Measurements from ENCODE around the gene EVX2.

The EVX2 gene

DNA sequence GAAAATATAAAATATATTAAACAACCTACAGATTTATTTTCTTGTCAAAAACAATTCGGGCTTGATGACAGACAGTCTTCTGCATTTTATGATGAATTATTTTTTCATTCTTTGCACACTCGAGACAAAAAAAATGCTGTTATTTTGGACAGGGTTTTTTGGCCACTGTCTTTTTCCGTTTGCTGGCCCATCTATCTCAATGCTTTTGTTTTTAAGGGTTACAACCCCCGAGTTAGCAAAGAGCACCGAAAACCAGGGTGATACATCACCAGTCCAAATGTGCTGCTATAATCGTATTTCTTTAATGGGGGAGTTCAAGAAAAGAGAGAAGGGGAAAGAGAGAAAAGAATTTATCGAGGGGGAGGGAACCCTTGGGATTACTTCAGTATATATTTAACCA, 7.7 kb downstream of the EVX2 start:
- ATAC-seq (replicated peaks; ENCODE audit: extremely low read depth, poor library complexity, severe bottlenecking): no peak
- Mint-ChIP-seq H3K27me3 (peaks cover 89% of the 10 kb centered on the region), H3K27ac (ENCODE audit: low read depth) (no peak overlapping the region), H3K4me3 (no peak overlapping the region), H3K9me3 (peaks cover 13% of the 10 kb centered on the region), H3K36me3 (ENCODE audit: insufficient read depth) (peaks cover 20% of the 10 kb centered on the region), H3K4me1 (peaks cover 8% of the 10 kb centered on the region)
- no peak for DNase-seq (ENCODE audit: low spot score in 2 of 2)

DNA sequence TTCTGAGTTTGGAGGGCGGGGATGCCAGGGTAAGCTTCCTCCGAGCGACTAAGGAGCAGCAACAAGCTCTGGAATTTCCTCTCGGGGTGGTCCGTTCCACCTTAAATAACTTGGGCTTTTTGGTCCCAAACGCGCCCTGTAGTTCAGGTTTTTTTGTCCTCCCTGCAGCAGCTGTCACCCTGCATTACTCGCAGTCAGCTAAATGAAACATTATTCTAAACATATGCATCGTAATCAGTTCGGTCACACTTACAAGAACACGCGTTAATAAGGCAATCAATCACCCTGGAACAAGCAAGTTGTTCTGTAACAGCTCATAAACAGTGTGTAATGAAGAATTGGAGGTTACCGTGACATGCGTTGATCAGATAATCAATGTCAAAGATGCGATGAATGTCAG, 8.3 kb downstream of the EVX2 start:
- Mint-ChIP-seq H3K4me1 (peaks cover 8% of the 10 kb centered on the region), H3K36me3 (ENCODE audit: insufficient read depth) (peaks cover 15% of the 10 kb centered on the region), H3K9me3 (peaks cover 13% of the 10 kb centered on the region), H3K27ac (ENCODE audit: low read depth) (no peak overlapping the region), H3K27me3 (peaks cover 91% of the 10 kb centered on the region), H3K4me3 (no peak overlapping the region)
- DNase-seq (ENCODE audit: low spot score in 2 of 2) (no peak), ATAC-seq (replicated peaks; ENCODE audit: extremely low read depth, poor library complexity, severe bottlenecking) (no peak)

DNA sequence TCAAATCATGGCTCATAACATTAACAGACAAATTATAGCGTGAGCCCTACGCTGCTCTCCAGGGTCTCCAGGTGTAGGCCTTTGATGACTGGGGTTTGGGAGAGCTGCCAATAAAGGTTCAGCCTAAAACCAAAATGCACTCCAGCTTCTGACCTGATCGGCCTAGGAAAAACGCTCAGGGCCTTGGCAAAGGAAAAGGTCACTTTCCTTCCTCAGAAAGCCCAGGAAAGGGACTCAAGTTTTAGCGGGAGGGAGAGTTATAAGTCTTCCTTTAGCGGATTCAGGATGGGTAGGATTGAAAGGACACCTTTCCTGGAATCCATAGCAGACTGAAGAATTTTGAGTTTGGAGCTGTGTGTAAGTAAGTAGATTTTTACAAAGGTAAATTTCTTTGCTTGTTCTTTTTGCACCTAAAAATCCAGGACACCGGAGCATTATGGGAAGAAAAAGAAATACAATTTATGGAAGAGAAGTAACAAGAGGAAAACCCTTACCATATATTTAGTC, 8.8 kb downstream of the EVX2 start:
- Mint-ChIP-seq H3K9me3 (peaks cover 13% of the 10 kb centered on the region), H3K27ac (ENCODE audit: low read depth) (no peak overlapping the region), H3K36me3 (ENCODE audit: insufficient read depth) (peaks cover 15% of the 10 kb centered on the region), H3K4me1 (peaks cover 8% of the 10 kb centered on the region), H3K27me3 (peaks cover 96% of the 10 kb centered on the region), H3K4me3 (no peak overlapping the region)
- no peak for ATAC-seq (replicated peaks; ENCODE audit: extremely low read depth, poor library complexity, severe bottlenecking)
- no peak for DNase-seq (ENCODE audit: low spot score in 2 of 2)

DNA sequence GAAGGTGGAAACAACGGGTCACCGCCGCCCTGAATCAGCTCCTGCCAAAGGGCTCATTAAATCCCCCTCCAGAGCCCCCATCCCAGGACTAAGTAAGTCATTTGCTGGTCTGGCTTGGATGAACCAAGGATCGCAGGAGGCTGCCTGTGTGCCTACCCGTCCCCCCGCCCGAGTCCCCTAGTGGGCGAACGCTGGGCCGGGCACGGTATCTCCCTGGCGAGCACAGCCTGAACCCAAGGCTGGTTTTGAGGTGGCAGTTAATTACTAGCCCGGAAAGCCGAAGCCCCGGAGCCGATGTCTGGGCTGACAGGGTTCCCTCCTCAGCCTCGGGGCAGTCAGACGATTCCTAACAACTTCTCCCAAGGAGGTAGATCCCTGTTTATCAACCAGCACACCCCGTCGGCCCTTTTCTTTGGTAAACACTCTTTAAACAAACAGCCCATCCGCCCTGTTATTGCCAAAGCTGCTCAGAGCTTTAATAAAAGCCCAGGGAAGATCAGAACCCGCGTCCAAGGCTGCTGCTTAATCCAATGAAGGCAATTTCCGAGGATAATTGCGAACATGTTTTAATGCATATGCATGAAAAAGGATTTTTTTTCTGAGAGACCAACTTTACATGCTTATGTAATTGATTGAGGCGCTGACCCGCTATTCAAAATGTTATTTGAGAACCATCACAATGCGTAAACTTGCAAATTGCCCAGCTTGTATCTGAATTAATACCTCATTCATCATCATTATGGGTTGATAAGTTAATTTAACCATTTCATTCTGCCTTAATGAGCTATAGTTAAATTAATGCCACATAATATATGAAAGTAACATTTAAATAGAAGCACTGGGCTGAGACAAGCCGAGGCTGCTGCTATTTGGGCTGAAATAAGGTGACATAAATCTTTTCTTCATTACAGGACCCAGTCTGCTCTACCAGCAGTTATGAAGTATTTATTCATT, 10.5 kb downstream of the EVX2 start:
- H3K36me3 Mint-ChIP-seq (ENCODE audit: insufficient read depth): peaks cover 1% of the 10 kb centered on the region
- ATAC-seq (replicated peaks; ENCODE audit: extremely low read depth, poor library complexity, severe bottlenecking) (no peak), DNase-seq (ENCODE audit: low spot score in 2 of 2) (no peak)
- no peak overlapping the region for H3K27ac Mint-ChIP-seq (ENCODE audit: low read depth)
- peaks cover 5% of the 10 kb centered on the region for H3K4me1 Mint-ChIP-seq
- peaks cover 96% of the 10 kb centered on the region for H3K27me3 Mint-ChIP-seq
- peaks cover 13% of the 10 kb centered on the region for H3K9me3 Mint-ChIP-seq
- no peak overlapping the region for H3K4me3 Mint-ChIP-seq

DNA sequence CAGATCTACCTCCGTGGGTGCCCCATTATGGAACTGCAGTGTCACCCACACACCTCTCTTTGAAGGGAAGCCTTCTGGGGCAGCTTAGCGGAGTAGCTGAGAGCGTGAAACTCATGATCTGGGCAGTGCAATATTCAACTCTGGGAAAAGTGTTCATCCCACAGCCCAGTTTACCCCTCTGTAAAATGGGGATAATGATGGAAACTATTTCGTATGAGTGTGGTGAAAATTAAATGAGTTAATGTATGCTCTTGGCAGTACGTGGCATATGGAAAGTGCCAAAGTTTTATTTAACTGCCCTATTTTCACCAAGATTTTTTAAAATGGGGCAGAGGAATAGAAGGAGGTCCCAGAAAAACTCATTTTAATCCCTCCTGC, 11.5 kb downstream of the EVX2 start:
- Mint-ChIP-seq H3K27ac (ENCODE audit: low read depth) (no peak overlapping the region), H3K9me3 (peaks cover 13% of the 10 kb centered on the region), H3K36me3 (ENCODE audit: insufficient read depth) (peaks cover 2% of the 10 kb centered on the region), H3K4me3 (no peak overlapping the region), H3K4me1 (peaks cover 5% of the 10 kb centered on the region), H3K27me3 (peaks cover 100% of the 10 kb centered on the region)
- DNase-seq (ENCODE audit: low spot score in 2 of 2): no peak
- no peak for ATAC-seq (replicated peaks; ENCODE audit: extremely low read depth, poor library complexity, severe bottlenecking)

DNA sequence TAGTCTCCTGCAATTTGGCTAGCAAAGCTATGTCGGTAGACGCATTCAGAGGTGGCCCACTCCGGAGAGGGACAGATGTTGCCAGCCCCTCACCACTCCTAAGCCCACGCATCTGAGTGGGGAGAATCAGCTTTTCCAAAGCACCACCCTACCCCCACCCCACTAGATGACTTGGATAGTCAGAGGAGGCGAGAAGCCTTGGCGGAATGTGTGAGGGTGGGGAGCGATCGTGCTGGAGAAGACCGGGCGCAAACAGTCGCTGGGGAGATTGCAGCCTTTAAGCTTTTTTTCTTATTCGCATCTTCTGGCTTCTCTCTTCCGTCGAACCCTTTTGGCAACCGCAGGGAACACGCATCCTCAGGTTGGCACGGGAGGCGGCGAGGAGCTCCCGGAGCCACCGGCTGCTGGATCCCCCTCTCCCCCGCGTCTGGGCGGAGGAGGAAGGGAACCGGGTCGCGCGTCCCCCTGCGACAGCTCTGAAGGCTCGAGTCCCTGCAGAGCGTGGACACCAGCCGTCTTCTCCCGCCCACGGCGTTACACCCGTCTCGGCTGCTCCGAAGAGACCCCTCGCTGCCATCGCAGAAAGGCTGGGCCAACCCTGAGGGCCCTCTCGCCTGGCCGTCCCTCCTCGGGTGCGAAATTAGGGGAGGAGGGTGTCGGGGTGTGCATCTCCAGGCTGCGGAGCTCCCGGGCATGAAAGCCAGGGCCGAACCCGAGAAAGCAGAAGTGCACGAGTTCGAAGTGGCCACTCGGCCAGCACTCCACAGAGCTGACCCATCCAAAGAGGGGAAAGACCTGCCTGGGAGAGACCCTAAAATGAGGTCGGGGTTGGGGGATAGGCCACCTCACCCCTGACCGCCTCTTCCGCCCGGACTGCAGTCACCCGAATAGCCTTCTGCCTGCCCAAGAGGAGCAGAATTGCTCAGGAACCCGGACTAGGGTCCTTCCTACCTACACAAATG, 12.2 kb downstream of the EVX2 start:
- H3K4me1 Mint-ChIP-seq: peaks cover 5% of the 10 kb centered on the region
- no peak overlapping the region for H3K27ac Mint-ChIP-seq (ENCODE audit: low read depth)
- H3K36me3 Mint-ChIP-seq (ENCODE audit: insufficient read depth): peaks cover 2% of the 10 kb centered on the region
- H3K27me3 Mint-ChIP-seq: peaks cover 100% of the 10 kb centered on the region
- no peak for DNase-seq (ENCODE audit: low spot score in 2 of 2)
- peaks cover 11% of the 10 kb centered on the region for H3K9me3 Mint-ChIP-seq
- no peak overlapping the region for H3K4me3 Mint-ChIP-seq
- no peak for ATAC-seq (replicated peaks; ENCODE audit: extremely low read depth, poor library complexity, severe bottlenecking)

DNA sequence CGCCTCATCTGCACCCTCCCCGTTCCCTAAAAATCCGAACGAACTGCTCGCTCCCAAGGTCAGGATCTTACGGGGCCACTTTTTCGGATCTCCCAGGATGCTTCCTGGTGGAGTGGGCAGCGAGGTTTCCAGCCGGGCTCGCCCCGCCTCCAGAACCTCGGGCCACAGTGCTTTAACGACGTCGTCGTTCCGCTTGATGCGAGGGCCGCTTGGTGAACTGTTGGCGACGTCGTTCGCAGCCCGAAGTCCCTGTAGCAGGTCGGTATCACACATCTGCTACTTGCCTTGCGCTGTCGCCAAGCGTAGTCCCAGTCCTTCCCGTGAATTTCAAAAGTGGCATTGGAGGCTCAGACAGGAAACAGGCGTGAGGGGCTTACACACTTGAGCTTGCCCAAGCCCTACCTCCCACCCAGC, 15.3 kb downstream of the EVX2 start:
- Mint-ChIP-seq H3K27me3 (peaks cover 99% of the 10 kb centered on the region), H3K36me3 (ENCODE audit: insufficient read depth) (peaks cover 2% of the 10 kb centered on the region), H3K4me3 (no peak overlapping the region), H3K27ac (ENCODE audit: low read depth) (no peak overlapping the region), H3K9me3 (no peaks in the 10 kb centered on the region), H3K4me1 (peaks cover 5% of the 10 kb centered on the region)
- DNase-seq (ENCODE audit: low spot score in 2 of 2): no peak
- ATAC-seq (replicated peaks; ENCODE audit: extremely low read depth, poor library complexity, severe bottlenecking): no peak

DNA sequence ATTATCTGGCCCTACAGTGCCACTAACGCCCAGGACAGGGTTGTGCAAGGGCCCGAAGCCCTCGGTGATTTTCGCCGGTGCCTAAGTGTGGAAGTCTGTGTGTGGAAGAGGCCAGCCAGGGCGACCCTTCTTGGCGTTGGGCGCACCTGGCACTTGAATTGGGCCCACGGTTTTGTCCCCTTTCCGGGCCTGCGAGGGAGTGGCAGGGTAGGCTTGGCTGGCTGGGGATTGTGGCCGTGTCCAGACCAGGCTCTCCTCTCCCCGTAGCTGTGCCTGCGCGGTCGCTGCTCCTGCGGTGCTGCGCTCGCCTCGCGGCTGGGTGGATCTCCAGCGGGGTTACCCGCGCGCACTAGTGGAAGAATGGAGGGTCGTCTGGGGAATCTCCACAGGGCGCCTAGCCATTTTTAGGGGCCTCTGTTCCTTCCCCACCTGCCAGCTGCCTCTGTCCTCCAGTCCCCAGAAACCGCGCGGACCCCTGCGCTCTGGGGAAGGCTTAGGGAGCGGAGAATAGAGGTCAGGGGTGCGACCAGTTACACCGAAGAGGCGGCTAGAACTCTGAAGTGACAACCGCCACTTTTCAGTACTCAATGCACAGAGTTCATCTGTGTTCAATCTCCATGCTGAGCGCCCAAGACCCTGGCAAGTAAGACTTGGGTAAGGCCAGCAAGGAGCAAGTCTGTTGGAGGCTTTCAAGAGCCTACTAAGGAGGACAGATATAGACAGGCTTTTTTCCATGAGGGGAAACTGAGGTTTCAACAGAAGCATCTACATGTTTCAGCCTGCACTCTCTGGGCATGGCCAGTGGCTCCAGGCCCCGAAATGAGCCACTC, 16.0 kb downstream of the EVX2 start:
- H3K27me3 Mint-ChIP-seq: peaks cover 98% of the 10 kb centered on the region
- H3K4me3 Mint-ChIP-seq: no peak overlapping the region
- H3K27ac Mint-ChIP-seq (ENCODE audit: low read depth): no peak overlapping the region

DNA sequence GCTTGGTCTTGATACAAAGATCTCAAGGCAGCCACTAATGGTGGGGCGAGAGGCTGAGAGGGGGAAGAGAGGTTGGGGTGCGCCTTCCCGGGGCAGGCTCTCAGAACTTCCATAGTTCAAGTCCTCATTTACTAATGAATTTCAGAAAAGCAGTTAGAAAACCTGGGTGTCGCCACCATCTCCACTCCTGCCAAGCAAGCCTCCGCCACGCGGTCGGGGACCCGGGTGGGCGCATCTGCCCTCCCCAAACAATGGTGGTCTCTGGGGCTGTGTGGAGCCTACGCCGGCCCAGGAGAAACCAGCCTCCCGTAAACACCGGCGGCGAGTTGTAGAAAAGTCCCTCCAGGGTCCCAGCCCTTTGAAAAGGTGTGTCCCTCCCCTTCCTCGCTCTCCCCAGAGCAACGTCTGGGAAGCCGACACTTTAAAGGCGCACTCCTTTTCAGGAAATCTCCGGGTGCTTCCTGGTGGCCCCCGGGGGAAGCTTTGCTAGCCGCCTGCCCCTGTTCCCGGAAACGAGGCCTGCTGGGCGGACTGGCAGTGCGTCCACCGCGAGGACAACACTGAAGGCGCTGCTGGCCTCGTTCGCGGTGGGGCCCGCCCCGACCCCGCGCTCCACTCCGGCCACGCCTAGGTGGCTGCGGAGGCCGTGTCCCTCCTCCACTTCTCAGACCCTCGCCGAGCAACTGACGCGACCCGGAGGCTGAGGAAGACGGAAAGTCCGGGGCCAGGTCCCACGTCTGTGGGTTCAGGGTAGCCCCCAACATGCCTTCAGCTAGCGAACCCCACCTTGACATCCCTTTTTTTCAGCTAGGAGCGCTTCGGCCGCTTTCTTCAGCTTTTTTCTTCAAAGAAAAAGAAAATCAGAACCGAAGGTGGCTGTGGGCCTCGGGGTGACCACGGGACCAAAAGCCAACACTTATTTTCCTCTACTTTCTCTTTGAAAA, 16.8 kb downstream of the EVX2 start:
- Mint-ChIP-seq H3K9me3 (no peaks in the 10 kb centered on the region), H3K27ac (ENCODE audit: low read depth) (no peak overlapping the region), H3K27me3 (peaks cover 98% of the 10 kb centered on the region), H3K36me3 (ENCODE audit: insufficient read depth) (peaks cover 2% of the 10 kb centered on the region), H3K4me1 (peaks cover 5% of the 10 kb centered on the region), H3K4me3 (no peak overlapping the region)
- DNase-seq (ENCODE audit: low spot score in 2 of 2): no peak
- no peak for ATAC-seq (replicated peaks; ENCODE audit: extremely low read depth, poor library complexity, severe bottlenecking)

More for the DNA sequence above, 16.0 kb downstream of the EVX2 start:
- Mint-ChIP-seq H3K9me3 (no peaks in the 10 kb centered on the region), H3K4me1 (peaks cover 5% of the 10 kb centered on the region), H3K36me3 (ENCODE audit: insufficient read depth) (peaks cover 2% of the 10 kb centered on the region)
- DNase-seq (ENCODE audit: low spot score in 2 of 2) (no peak), ATAC-seq (replicated peaks; ENCODE audit: extremely low read depth, poor library complexity, severe bottlenecking) (no peak)

DNA sequence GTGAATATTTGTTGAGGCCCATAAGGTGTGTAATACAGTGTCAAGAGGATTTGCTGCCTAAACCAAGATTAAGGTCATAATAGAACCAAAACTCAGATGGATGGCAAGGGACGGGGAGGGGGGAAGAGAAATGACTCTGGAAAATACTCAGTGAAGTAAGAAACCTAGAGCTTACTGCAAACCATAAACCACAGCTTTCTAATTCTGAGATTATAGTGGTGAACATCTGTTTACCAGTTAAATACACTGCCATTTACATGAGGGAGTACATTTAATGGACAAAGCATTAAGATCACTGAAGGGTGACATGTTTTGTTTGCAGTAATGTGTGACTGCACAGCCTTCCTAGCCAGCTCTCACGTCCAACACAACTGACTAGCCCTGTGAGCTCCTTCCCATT, 19.8 kb downstream of the EVX2 start:
- no peak for DNase-seq (ENCODE audit: low spot score in 2 of 2)
- ATAC-seq (replicated peaks; ENCODE audit: extremely low read depth, poor library complexity, severe bottlenecking): no peak
- no peak overlapping the region for H3K27ac Mint-ChIP-seq (ENCODE audit: low read depth)
- H3K4me1 Mint-ChIP-seq: peaks cover 5% of the 10 kb centered on the region
- peaks cover 82% of the 10 kb centered on the region for H3K27me3 Mint-ChIP-seq
- no peaks in the 10 kb centered on the region for H3K9me3 Mint-ChIP-seq
- H3K4me3 Mint-ChIP-seq: no peak overlapping the region
- peaks cover 2% of the 10 kb centered on the region for H3K36me3 Mint-ChIP-seq (ENCODE audit: insufficient read depth)

DNA sequence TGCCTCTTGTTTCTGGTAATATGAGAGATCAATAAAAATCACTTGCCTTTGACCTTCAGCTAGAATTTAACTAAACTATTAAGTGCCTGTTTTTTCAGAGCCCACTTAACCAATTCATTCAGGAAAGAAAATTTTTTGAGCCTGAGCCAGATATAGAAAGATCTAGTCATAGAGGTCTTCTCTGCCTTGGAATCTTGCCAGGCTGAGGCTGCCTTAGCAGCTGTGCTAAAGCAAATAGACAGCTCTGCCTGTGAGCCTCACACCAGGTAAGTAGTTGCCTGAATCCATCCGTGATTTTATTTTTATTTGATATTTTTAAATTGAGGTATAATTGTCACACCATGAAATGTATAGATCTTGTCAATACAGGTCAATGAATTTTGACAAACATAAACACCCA, 27.4 kb downstream of the EVX2 start:
- H3K27ac Mint-ChIP-seq (ENCODE audit: low read depth): no peak overlapping the region
- H3K36me3 Mint-ChIP-seq (ENCODE audit: insufficient read depth): no peaks in the 10 kb centered on the region
- H3K4me1 Mint-ChIP-seq: no peaks in the 10 kb centered on the region
- ATAC-seq (replicated peaks; ENCODE audit: extremely low read depth, poor library complexity, severe bottlenecking): no peak
- no peak overlapping the region for H3K4me3 Mint-ChIP-seq
- no peaks in the 10 kb centered on the region for H3K9me3 Mint-ChIP-seq
- H3K27me3 Mint-ChIP-seq: peaks cover 69% of the 10 kb centered on the region
- DNase-seq (ENCODE audit: low spot score in 2 of 2): no peak

Measured in central memory CD8-positive, alpha-beta T cell (primary cell).